ENCODE measurements around the gene SUN5.

- TF ChIP-seq CTCF (IDR thresholded peaks at IDR 0.05; ENCODE audit: control extremely low read depth in 1 of 3, insufficient read depth in 1 of 3, low read depth in 1 of 3, low read length in 3 of 3) (no peak), POLR2AphosphoS5 (IDR thresholded peaks at IDR 0.05; ENCODE audit: low read depth, low read length) (no peak), KDM5A (IDR thresholded peaks at IDR 0.05; ENCODE audit: low read length) (no peak)
Measured at GRCh38 chr20:32963176-32963575, 41.1 kb downstream of the SUN5 start.
